ENCODE results near the gene THSD1.

DNA sequence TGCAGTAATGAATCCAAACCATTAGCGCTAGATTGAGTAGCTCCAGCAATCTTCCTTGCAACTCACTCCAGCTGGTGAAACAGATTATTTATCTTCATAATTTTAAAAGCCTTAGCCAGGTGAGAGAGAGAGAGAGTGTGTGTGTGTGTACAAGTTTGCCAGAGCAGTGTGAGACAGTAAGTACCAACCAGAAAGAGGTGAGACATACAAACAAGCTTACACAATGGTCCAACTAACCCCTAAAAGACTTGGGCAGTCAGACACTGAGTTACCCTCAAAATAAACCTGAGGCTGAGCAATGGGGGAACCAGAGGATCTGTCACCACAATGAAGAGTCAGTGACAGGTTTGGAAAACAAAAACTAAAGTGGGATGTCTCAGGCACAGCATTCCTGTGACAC, 8.1 kb upstream of the THSD1 start:
- TF ChIP-seq RFX5 (IDR thresholded peaks at IDR 0.05; ENCODE audit: low read length) (no peak), TEAD4 (IDR thresholded peaks at IDR 0.05; ENCODE audit: borderline replicate concordance, insufficient read depth) (no peak), JUND (IDR thresholded peaks at IDR 0.05) (no peak), RCOR1 (IDR thresholded peaks at IDR 0.05; ENCODE audit: low read length) (no peak), SIN3A (IDR thresholded peaks at IDR 0.05; ENCODE audit: borderline replicate concordance, low read depth, low read length) (no peak), CHD2 (IDR thresholded peaks at IDR 0.05; ENCODE audit: low read length, partially characterized antibody) (no peak), YY1 (IDR thresholded peaks at IDR 0.05; ENCODE audit: low read depth) (no peak), GABPA (IDR thresholded peaks at IDR 0.05; ENCODE audit: low read depth) (no peak), EZH2phosphoT487 (IDR thresholded peaks at IDR 0.05; ENCODE audit: borderline replicate concordance, low read depth) (no peak), FOXJ3 (CRISPR knock-in tag; IDR thresholded peaks at IDR 0.05) (no peak)
- TF ChIP-seq, protein P1, sequence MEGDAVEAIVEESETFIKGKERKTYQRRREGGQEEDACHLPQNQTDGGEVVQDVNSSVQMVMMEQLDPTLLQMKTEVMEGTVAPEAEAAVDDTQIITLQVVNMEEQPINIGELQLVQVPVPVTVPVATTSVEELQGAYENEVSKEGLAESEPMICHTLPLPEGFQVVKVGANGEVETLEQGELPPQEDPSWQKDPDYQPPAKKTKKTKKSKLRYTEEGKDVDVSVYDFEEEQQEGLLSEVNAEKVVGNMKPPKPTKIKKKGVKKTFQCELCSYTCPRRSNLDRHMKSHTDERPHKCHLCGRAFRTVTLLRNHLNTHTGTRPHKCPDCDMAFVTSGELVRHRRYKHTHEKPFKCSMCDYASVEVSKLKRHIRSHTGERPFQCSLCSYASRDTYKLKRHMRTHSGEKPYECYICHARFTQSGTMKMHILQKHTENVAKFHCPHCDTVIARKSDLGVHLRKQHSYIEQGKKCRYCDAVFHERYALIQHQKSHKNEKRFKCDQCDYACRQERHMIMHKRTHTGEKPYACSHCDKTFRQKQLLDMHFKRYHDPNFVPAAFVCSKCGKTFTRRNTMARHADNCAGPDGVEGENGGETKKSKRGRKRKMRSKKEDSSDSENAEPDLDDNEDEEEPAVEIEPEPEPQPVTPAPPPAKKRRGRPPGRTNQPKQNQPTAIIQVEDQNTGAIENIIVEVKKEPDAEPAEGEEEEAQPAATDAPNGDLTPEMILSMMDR (IDR thresholded peaks at IDR 0.05), result no peak
- TF ChIP-seq, protein P2, sequence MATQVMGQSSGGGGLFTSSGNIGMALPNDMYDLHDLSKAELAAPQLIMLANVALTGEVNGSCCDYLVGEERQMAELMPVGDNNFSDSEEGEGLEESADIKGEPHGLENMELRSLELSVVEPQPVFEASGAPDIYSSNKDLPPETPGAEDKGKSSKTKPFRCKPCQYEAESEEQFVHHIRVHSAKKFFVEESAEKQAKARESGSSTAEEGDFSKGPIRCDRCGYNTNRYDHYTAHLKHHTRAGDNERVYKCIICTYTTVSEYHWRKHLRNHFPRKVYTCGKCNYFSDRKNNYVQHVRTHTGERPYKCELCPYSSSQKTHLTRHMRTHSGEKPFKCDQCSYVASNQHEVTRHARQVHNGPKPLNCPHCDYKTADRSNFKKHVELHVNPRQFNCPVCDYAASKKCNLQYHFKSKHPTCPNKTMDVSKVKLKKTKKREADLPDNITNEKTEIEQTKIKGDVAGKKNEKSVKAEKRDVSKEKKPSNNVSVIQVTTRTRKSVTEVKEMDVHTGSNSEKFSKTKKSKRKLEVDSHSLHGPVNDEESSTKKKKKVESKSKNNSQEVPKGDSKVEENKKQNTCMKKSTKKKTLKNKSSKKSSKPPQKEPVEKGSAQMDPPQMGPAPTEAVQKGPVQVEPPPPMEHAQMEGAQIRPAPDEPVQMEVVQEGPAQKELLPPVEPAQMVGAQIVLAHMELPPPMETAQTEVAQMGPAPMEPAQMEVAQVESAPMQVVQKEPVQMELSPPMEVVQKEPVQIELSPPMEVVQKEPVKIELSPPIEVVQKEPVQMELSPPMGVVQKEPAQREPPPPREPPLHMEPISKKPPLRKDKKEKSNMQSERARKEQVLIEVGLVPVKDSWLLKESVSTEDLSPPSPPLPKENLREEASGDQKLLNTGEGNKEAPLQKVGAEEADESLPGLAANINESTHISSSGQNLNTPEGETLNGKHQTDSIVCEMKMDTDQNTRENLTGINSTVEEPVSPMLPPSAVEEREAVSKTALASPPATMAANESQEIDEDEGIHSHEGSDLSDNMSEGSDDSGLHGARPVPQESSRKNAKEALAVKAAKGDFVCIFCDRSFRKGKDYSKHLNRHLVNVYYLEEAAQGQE (IDR thresholded peaks at IDR 0.05; ENCODE audit: low read depth, low read length), result no peak

All from SK-N-SH (cell line).